Ovary (tissue), 3 donors: ENCODE data around the gene GDF7.

Experiments
- EP300 ChIP-seq: sonication (generic); formaldehyde crosslinking; IDR thresholded peaks from one replicate; pipeline ENCODE4 v1.6.1; 2017; ENCODE audit warnings: antibody characterized with exemption
- POLR2A ChIP-seq: fragments of 450-650 bp; IDR thresholded peaks from one replicate; pipeline ENCODE4 v1.6.1; 2017; ENCODE audit warnings: antibody characterized with exemption, mild to moderate bottlenecking, moderate library complexity
- TF ChIP-seq, protein P1 (sequence below), 3 donors: fragments of 450-650 bp in 2 of 3; fragments of 200-600 bp in 1 of 3; IDR thresholded peaks; one replicate each; pipeline versions ENCODE4 v1.5.1 to v1.8.0; 2016 to 2022; ENCODE audit warnings: antibody characterized with exemption in 3 of 3, mild to moderate bottlenecking in 1 of 3
- donor health status: DM: no; HTN: no; CAD: no.

DNA sequence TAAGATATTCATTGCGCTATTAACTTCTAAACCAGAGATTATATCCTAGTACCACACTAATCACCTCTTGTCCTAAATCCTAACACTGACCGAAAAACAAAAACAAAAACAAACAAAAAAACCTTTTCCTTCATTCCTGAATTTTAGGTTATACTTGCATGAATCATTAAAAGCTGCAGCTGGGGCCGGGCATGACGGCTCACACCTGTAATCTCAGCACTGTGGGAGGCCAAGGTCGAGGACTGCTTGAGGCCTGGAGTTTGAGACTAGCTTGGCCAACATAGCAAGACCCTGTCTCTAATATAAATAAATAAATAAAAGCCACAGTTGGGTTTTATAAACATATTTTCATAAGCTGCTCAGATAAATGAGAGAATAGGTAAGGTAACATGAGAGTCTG lies 60.0 kb downstream of the GDF7 start:
- TF ChIP-seq, protein P1, sequence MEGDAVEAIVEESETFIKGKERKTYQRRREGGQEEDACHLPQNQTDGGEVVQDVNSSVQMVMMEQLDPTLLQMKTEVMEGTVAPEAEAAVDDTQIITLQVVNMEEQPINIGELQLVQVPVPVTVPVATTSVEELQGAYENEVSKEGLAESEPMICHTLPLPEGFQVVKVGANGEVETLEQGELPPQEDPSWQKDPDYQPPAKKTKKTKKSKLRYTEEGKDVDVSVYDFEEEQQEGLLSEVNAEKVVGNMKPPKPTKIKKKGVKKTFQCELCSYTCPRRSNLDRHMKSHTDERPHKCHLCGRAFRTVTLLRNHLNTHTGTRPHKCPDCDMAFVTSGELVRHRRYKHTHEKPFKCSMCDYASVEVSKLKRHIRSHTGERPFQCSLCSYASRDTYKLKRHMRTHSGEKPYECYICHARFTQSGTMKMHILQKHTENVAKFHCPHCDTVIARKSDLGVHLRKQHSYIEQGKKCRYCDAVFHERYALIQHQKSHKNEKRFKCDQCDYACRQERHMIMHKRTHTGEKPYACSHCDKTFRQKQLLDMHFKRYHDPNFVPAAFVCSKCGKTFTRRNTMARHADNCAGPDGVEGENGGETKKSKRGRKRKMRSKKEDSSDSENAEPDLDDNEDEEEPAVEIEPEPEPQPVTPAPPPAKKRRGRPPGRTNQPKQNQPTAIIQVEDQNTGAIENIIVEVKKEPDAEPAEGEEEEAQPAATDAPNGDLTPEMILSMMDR (IDR thresholded peaks at IDR 0.05) = no peak
- no peak for TF ChIP-seq POLR2A
- no peak for TF ChIP-seq EP300
